Effector CD4-positive, alpha-beta T cell (primary cell): ENCODE measurements around the gene SLC38A6.
"Not testable (repeated sequence)": the region's sequence is repeated elsewhere in the genome, so short reads cannot be mapped to it uniquely, and the experiment has no call there.

Experiments used
- DNase-seq: peaks from one replicate; pipeline ENCODE4 v3.0.0-alpha.2; 2020

SLC38A6 gene

DNA sequence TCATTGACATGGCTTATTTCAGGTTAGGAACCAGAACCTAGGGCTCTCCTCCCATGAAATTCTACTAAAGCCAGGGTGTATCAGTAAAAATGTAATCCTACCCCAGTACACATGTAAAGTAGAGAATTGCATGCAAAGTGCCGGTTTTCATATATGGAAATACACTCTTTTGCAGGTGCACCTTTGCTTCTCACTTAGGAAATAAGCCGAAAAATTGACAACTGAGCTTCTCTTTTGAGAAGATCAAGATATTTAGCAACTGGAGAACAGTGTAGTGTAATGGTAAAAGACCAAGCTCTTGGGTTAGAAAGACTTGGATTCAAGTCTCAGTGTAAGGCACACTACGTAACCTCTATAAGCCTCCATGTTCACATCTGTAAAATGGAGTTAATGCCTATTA lies 82.4 kb downstream of the SLC38A6 start:
- DNase-seq = no peak

DNA sequence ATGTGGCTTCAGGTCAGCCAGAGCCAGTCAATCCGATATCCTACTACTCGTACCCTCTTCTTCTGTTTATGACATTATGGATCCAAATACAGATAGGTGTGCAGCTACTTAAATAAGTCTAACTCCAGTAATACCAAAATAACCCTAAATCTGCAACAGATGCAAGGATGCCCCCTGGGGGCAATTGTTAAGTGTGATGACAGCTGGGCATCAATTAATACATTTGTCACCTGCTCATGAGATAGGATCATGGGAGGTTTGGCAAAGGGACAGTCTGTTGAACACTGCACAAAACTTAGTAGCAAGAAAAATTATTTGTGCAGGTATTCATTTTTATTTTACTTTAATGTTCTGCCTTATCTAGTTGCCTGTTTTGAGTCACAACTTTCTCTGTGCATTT lies 83.2 kb downstream of the SLC38A6 start:
- no peak for DNase-seq

DNA sequence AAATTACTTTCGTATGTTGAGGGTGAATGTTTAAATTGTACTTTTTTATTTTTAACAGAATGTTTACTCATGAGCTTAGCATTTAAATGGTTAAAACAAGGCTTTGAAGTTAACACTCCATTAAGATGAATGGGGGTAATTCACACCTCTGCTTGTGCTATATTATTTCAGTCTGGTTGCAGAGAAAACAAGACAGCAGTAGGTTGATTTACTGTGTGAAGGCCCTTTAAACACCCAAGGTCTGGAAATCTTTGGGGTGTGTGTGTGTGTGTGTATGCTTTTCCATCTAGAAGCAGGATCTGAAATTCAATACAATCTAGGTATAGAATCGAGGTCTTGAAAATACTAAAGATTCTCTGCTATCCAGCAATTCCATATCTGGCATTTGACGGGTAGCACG lies 83.8 kb downstream of the SLC38A6 start:
- DNase-seq = no peak

DNA sequence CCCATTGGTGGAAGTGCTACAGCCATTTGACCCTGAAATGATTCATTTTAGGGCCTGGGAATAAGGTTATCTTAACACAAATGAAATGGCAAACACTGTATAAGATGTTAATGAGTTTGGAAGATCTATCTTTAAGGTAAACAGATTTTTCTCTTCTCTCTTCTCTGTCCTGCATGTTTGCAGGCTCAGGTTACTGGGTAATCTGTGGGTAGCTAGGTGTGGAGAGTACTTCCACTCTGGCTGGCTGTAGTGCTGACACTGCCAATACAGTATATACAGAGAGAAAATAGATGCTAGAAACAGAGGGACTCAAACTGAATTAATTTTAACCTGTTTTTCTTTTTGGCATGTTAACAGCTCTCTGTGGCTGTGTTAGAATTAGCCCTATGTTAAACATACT lies 84.6 kb downstream of the SLC38A6 start:
- no peak for DNase-seq

GRCh38 chr14:61072442-61072841 lies 91.4 kb downstream of the SLC38A6 start:
- not testable (repeated sequence) for DNase-seq

DNA sequence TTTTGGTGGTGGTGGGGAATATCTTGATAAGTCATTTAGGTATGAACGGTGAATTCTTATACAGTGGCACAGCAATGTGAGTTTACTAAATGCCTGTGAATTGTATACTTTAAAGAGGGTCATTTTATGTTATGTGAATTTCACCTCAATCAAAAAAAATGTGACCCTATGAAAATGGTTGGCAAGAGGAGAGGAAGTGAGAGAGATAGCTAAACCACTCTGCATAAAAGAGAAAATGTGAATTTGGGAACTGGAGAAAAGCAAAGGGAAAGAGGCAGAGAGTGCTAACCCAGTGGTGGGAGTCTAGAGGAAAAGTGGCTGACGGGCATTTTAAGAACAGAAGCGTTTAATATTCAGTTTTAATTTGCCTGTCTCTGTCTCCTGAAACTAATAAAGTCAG lies 93.8 kb downstream of the SLC38A6 start:
- DNase-seq = no peak

DNA sequence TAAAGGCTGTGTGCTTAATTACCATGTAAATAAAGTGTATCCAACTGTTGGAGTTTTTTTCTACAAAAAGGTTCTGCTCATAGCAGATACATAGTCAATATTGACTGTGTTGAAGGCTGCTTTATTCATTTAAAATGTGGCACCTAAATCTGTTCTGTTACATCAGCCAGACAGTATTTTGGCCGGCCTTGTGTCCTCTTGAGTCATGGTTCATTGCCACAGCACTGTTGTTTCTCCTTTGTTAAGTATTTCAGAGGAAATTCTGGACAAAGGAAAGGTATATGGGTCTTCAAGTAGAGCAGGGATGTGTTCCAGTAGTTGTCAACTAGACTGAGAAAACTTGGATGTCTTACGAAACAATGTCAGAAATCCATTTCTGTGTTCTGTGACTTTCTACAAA lies 95.5 kb downstream of the SLC38A6 start:
- DNase-seq = no peak

DNA sequence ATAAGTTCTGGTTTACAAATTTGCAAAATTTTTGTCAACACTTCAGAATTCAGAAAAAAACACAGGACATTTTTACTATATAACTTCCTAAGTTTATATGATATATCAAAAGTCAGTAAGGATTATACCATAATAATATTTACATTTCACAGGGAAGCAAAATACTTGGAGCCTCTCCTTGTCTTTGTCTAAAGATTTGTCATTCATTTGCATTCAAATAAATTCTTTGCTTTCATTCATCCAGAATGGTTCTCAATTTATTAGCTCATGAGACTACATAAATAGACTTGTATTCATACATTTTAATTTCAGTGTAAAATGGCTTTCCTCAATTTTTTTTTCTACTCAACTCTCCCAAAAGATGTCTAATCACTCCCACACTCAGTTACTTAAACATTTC lies 96.4 kb downstream of the SLC38A6 start:
- no peak for DNase-seq

DNA sequence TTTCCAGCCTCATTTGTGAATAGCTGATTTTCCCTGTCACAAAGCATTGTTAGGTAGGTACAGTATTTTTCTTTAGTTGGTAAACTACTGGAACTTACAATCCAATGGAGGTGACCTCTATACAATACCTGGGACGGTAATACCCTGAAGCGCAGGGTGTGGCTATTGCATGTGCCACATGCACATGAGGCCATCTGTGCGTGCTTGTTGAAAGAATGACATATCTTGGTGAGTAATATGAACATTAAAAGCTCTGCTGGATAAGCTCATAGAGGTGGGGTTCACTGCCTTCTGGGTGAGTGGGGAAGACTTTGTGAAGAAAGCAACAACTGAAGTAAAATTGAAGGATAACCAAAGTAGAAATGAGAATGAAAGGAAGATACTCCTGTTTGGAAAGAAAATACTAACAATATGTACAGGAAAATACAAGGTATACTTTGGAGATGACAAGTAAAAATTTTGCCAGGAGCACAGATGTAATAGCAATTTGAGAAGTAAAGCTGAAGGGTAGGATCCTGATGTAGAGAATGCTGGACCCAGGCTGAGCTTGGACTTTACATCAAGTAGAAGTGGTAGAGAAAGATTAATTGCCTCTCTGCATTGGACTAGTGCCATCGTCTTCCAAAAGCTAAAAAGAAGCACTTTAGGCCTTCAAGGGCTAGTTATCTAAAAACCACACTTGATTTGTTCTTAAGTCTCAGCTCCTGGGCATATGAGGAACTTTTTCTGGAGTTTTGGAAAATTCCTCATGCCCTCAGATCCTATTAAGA lies 97.1 kb downstream of the SLC38A6 start:
- DNase-seq = no peak

DNA sequence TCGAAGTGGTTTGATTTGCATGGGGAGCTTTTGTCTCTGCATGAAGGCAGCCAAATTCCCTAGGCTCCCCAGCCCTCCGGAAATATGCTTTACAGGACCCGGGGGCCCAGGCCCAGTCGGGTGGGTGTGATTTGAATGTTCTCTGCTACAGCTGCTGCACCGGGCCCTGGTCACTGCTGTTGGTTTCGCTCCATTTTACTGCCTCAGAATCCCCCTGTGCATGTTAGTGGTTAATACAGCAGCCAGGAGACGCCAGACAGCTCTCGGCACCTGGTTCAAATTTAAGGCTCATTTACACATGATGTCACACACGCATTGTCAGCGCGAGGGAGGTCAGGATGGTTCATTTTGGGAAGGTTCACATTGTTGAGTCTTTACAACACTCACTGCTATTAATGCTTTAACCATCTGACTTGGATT lies 99.6 kb downstream of the SLC38A6 start:
- no peak for DNase-seq

- no peak for DNase-seq
Measured at GRCh38 chr14:61088081-61088480, 107.0 kb downstream of the SLC38A6 start.

- no peak for DNase-seq
Measured at GRCh38 chr14:61089126-61089750, 108.2 kb downstream of the SLC38A6 start.

GRCh38 chr14:61090432-61091216 lies 109.6 kb downstream of the SLC38A6 start:
- DNase-seq = no peak

- DNase-seq = no peak
Measured at GRCh38 chr14:61091657-61092273, 110.7 kb downstream of the SLC38A6 start.

DNA sequence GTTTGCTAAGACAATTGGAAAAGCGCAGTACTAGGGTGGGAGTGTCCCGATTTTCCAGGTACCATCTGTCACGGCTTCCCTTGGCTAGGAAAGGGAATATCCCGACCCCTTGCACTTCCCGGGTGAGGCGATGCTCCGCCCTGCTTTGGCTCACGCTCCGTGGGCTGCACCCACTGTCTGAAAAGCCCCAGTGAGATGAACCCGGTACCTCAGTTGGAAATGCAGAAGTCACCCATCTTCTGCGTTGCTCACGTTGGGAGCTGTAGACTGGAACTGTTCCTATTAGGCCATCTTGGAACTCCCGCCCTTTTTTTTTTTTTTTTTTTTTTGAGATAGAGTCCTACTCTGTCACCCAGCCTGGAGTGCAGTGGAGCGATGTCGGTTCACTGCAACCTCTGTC lies 117.1 kb downstream of the SLC38A6 start:
- not testable (repeated sequence) for DNase-seq

DNA sequence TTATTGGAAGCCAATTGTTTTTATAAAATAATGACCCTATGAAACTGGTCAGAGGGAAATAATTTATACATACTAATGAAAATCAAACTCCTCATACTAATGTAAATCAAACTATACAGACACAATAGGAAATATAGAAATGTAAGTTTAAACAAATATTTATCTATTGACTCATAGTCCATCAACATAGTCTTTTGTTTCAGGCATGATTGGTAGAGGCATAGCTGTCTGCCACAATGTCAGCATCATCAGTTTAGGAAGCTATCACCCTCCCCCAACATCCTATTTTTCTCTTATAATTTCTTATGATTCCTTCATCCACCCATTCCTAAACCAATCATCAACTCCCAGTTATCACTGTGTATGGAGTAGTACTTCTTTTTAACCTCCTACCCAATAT lies 117.7 kb downstream of the SLC38A6 start:
- no peak for DNase-seq

DNA sequence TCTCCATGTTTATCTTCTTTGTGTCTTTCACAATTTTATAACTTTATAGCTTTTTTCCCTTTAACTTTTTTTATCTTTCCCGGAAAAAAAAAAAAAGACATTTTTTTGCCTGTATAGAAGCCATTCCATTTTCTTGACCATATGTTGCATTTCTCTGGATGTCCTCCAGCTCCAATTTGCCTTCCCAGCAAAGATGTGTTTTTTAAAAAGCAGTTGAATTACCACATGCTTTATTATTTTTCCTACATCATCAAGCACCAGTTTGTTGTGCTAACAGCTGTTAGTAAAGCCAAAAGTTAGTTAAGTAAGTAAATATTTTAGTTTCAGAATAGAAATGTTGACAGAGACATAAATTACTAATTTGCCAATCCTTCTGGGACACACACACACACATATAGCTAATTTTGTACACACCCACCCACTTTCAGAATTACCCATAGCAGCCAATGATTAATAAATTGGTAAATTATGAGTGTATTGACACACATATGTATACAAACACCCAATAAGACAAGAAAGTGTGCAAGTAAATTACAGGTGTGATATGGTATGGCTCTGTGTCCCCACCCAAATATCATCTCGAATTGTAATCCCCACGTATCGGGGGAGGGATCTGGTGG lies 118.3 kb downstream of the SLC38A6 start:
- no peak for DNase-seq

DNA sequence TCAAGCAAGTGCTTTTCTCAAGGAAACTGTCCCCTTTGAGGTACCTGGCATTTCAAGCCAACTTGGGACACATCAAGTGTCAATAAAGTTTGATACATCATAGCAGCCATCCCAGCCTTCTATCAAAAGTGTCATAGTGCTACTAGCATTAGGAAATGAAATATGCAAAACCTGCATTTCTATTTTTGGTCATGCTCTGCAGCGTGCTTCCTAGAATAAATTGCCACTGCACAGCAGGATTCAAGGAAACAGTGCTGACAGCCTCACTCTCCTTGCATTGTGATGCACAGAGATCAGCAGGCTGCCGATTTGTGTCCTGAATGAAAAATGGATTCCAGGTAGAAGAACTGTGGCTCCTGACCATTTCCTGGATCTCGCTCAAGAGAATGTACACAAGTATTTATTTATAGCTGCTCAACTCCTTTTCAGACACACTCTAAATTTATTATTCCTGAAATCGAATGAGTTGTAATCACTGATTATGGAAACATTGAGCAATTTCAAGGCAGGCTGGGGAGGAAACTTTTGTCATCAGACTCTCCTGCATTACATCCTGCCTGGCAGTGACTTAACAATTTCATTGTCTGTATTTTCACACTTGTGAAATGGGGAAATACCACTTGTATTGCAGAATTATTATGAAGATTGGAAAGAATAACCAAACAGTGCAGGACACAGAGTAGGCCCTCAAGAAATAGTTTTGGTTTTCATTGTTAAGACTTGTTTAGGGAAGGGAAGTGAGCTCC lies 120.9 kb downstream of the SLC38A6 start:
- no peak for DNase-seq
